ENCODE data around the gene PURA. TPM values are rescaled to one million over a fixed set of nuclear protein-coding genes. Genes with fewer than 3 reads are reported as not detected.

PURA gene
- total and polyA plus RNA-seq, 4 donors = 2.8 to 14.7 (median 5.6) TPM

- TF ChIP-seq, protein P1, sequence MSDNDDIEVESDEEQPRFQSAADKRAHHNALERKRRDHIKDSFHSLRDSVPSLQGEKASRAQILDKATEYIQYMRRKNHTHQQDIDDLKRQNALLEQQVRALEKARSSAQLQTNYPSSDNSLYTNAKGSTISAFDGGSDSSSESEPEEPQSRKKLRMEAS (IDR thresholded peaks at IDR 0.05) = no peak
- no peak for TF ChIP-seq GABPA (IDR thresholded peaks at IDR 0.05 in 1 of 2, conservative IDR thresholded peaks at IDR 0.05 in 1 of 2)
- no peak for TF ChIP-seq RXRA (IDR thresholded peaks at IDR 0.05)
- no peak for TF ChIP-seq REST (IDR thresholded peaks at IDR 0.05)
- no peak for TF ChIP-seq YY1 (IDR thresholded peaks at IDR 0.05)
- TF ChIP-seq RAD21 (IDR thresholded peaks at IDR 0.05) = no peak
- TF ChIP-seq HNF4A (conservative IDR thresholded peaks at IDR 0.05) = no peak
- no peak for TF ChIP-seq NR2F2 (IDR thresholded peaks at IDR 0.05)
- no peak for TF ChIP-seq SP1 (IDR thresholded peaks at IDR 0.05)
- TF ChIP-seq, protein P2, sequence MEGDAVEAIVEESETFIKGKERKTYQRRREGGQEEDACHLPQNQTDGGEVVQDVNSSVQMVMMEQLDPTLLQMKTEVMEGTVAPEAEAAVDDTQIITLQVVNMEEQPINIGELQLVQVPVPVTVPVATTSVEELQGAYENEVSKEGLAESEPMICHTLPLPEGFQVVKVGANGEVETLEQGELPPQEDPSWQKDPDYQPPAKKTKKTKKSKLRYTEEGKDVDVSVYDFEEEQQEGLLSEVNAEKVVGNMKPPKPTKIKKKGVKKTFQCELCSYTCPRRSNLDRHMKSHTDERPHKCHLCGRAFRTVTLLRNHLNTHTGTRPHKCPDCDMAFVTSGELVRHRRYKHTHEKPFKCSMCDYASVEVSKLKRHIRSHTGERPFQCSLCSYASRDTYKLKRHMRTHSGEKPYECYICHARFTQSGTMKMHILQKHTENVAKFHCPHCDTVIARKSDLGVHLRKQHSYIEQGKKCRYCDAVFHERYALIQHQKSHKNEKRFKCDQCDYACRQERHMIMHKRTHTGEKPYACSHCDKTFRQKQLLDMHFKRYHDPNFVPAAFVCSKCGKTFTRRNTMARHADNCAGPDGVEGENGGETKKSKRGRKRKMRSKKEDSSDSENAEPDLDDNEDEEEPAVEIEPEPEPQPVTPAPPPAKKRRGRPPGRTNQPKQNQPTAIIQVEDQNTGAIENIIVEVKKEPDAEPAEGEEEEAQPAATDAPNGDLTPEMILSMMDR (IDR thresholded peaks at IDR 0.05; ENCODE audit: low read depth, low read length, missing input control) = no peak
- TF ChIP-seq HNF4G (IDR thresholded peaks at IDR 0.05) = no peak
- no peak for TF ChIP-seq FOXA2 (IDR thresholded peaks at IDR 0.05)
- TF ChIP-seq TAF1 (conservative IDR thresholded peaks at IDR 0.05) = no peak
- H3K27ac ChIP-seq (ENCODE audit: low read depth in 1 of 2, low read length in 2 of 2) = no peak overlapping the region
- H3K9me3 ChIP-seq (ENCODE audit: control insufficient read depth in 4 of 4, low read length in 3 of 4) = no peaks in the 10 kb centered on the region
- 90% methylated on average over 2 of the region's 2 CpGs for WGBS
- peak overlapping the region in 1 of 2 donors; percentile 50 for H3K9ac ChIP-seq (ENCODE audit: low read depth in 1 of 2, low read length in 2 of 2)
- DNase-seq (ENCODE audit: low spot score) = no peak
- H3K36me3 ChIP-seq (ENCODE audit: control insufficient read depth in 4 of 4, insufficient read depth in 3 of 4, low read depth in 1 of 4, low read length in 3 of 4) = no peaks in the 10 kb centered on the region
- no peak overlapping the region for H3K4me3 ChIP-seq (ENCODE audit: low read depth in 1 of 3, low read length in 3 of 3)
- peaks cover 11 to 55% (median 36%) of the 10 kb centered on the region in 4 donors for H3K4me1 ChIP-seq (ENCODE audit: control insufficient read depth in 4 of 4, insufficient read depth in 4 of 4, low read length in 3 of 4)
- H3K27me3 ChIP-seq (ENCODE audit: control insufficient read depth in 4 of 4, insufficient read depth in 4 of 4, low read length in 3 of 4) = no peaks in the 10 kb centered on the region
Observed at GRCh38 chr5:140109759-140110645, 3.9 kb upstream of the PURA start.

DNA sequence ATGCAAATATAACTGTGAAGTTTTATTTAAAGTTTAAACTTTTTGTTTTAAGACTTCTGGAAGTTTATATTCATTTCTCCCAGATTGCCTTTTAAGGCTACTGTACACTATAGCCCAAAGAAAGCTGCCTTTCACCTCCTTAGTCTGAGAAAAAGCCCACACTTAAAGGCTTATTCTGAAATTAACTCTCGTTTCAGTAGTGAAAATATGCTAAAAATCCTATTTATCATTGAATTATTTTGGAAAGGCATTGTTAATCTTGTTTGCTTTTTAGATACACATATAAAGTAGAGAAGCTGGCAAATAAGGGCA lies 3.3 kb upstream of the PURA start:
- H3K27me3 ChIP-seq (ENCODE audit: control insufficient read depth in 4 of 4, insufficient read depth in 4 of 4, low read length in 3 of 4) = no peaks in the 10 kb centered on the region
- TF ChIP-seq, protein P3, sequence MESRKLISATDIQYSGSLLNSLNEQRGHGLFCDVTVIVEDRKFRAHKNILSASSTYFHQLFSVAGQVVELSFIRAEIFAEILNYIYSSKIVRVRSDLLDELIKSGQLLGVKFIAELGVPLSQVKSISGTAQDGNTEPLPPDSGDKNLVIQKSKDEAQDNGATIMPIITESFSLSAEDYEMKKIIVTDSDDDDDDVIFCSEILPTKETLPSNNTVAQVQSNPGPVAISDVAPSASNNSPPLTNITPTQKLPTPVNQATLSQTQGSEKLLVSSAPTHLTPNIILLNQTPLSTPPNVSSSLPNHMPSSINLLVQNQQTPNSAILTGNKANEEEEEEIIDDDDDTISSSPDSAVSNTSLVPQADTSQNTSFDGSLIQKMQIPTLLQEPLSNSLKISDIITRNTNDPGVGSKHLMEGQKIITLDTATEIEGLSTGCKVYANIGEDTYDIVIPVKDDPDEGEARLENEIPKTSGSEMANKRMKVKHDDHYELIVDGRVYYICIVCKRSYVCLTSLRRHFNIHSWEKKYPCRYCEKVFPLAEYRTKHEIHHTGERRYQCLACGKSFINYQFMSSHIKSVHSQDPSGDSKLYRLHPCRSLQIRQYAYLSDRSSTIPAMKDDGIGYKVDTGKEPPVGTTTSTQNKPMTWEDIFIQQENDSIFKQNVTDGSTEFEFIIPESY (IDR thresholded peaks at IDR 0.05) = no peak
- TF ChIP-seq FOXA1 (IDR thresholded peaks at IDR 0.05) (no peak), RAD21 (IDR thresholded peaks at IDR 0.05) (no peak)
- no peak overlapping the region for H3K27ac ChIP-seq (ENCODE audit: low read depth in 1 of 2, low read length in 2 of 2)
- no peak overlapping the region for H3K4me3 ChIP-seq (ENCODE audit: low read depth in 1 of 3, low read length in 3 of 3)
- H3K36me3 ChIP-seq (ENCODE audit: control insufficient read depth in 4 of 4, insufficient read depth in 3 of 4, low read depth in 1 of 4, low read length in 3 of 4) = no peaks in the 10 kb centered on the region
- H3K4me1 ChIP-seq (ENCODE audit: control insufficient read depth in 4 of 4, insufficient read depth in 4 of 4, low read length in 3 of 4) = peaks cover 11 to 61% (median 41%) of the 10 kb centered on the region in 4 donors
- no peak for DNase-seq (ENCODE audit: low spot score)
- no peak overlapping the region for H3K9ac ChIP-seq (ENCODE audit: low read depth in 1 of 2, low read length in 2 of 2)
- WGBS = 82% methylated on average over 1 of the region's 1 CpG
- no peaks in the 10 kb centered on the region for H3K9me3 ChIP-seq (ENCODE audit: control insufficient read depth in 4 of 4, low read length in 3 of 4)

Data from liver (tissue), 9 donors.